Central memory CD8-positive, alpha-beta T cell (primary cell): Measurements from ENCODE around the gene NNAT.

Source experiments
- ATAC-seq: fragments of 150-1000 bp; cut with Tn5 transposase; replicated peaks from 2 replicates; pipeline ENCODE4 v1.10.0; 2022; ENCODE audit warnings: mild to moderate bottlenecking, moderate FRiP score, moderate number of reproducible peaks; ENCODE audit not compliant: poor library complexity, severe bottlenecking; ENCODE audit errors: extremely low read depth
- DNase-seq, 2 donors: peaks; one replicate each; pipeline ENCODE4 v3.0.0; 2021; ENCODE audit warnings: low spot score in 2 of 2
- H3K27ac Mint-ChIP-seq: one replicate; pipeline ENCODE4 v1.8.0; 2022; ENCODE audit warnings: low read depth, mild to moderate bottlenecking, moderate library complexity, mixed read lengths
- H3K27me3 Mint-ChIP-seq: one replicate; pipeline ENCODE4 v1.8.0; 2022; ENCODE audit warnings: mixed read lengths
- H3K36me3 Mint-ChIP-seq: one replicate; pipeline ENCODE4 v1.8.0; 2022; ENCODE audit warnings: mild to moderate bottlenecking, moderate library complexity, mixed read lengths; ENCODE audit not compliant: insufficient read depth
- H3K4me1 Mint-ChIP-seq: one replicate; pipeline ENCODE4 v1.8.0; 2022; ENCODE audit warnings: mixed read lengths
- H3K4me3 Mint-ChIP-seq: one replicate; pipeline ENCODE4 v1.8.0; 2022; ENCODE audit warnings: mild to moderate bottlenecking, moderate library complexity, mixed read lengths
- H3K9me3 Mint-ChIP-seq: one replicate; pipeline ENCODE4 v1.8.0; 2022; ENCODE audit warnings: mixed read lengths

Gene NNAT

GRCh38 chr20:37520419-37520955 is 563 bp upstream of the NNAT start:
- Mint-ChIP-seq H3K4me3 (no peak overlapping the region), H3K9me3 (no peaks in the 10 kb centered on the region), H3K36me3 (peaks cover 26% of the 10 kb centered on the region), H3K4me1 (peaks cover 68% of the 10 kb centered on the region), H3K27me3 (no peaks in the 10 kb centered on the region), H3K27ac (no peak overlapping the region)
- ATAC-seq, result no peak
- no peak for DNase-seq

- Mint-ChIP-seq H3K4me3 (no peak overlapping the region), H3K27me3 (no peaks in the 10 kb centered on the region), H3K9me3 (no peaks in the 10 kb centered on the region), H3K36me3 (peaks cover 23% of the 10 kb centered on the region), H3K27ac (no peak overlapping the region), H3K4me1 (peaks cover 66% of the 10 kb centered on the region)
- ATAC-seq (no peak), DNase-seq (no peak)
Measured at GRCh38 chr20:37522260-37523011, 1.4 kb downstream of the NNAT start.

- Mint-ChIP-seq H3K27me3 (no peaks in the 10 kb centered on the region), H3K9me3 (no peaks in the 10 kb centered on the region), H3K4me3 (no peak overlapping the region), H3K27ac (no peak overlapping the region), H3K4me1 (peaks cover 64% of the 10 kb centered on the region), H3K36me3 (peaks cover 23% of the 10 kb centered on the region)
- DNase-seq, result no peak
- ATAC-seq, result no peak
Measured at GRCh38 chr20:37523012-37523391, 2.0 kb downstream of the NNAT start.

GRCh38 chr20:37523911-37524700 is 3.1 kb downstream of the NNAT start:
- H3K36me3 Mint-ChIP-seq, result peaks cover 17% of the 10 kb centered on the region

GRCh38 chr20:37524859-37525708 is 4.0 kb downstream of the NNAT start:
- no peaks in the 10 kb centered on the region for H3K9me3 Mint-ChIP-seq
- peaks cover 15% of the 10 kb centered on the region for H3K36me3 Mint-ChIP-seq
- H3K27me3 Mint-ChIP-seq, result no peaks in the 10 kb centered on the region
- H3K27ac Mint-ChIP-seq, result peak overlapping the region; percentile 50
- peak overlapping the region; percentile 93 for H3K4me3 Mint-ChIP-seq
- no peak for ATAC-seq
- peaks cover 57% of the 10 kb centered on the region for H3K4me1 Mint-ChIP-seq
- no peak for DNase-seq

More at GRCh38 chr20:37523911-37524700, 3.1 kb downstream of the NNAT start:
- H3K27ac Mint-ChIP-seq, result peak overlapping the region; percentile 17
- DNase-seq (no peak), ATAC-seq (no peak)
- H3K4me3 Mint-ChIP-seq, result no peak overlapping the region
- H3K27me3 Mint-ChIP-seq, result no peaks in the 10 kb centered on the region
- H3K9me3 Mint-ChIP-seq, result no peaks in the 10 kb centered on the region
- peaks cover 62% of the 10 kb centered on the region for H3K4me1 Mint-ChIP-seq

GRCh38 chr20:37525810-37526209 is 4.8 kb downstream of the NNAT start:
- ATAC-seq (no peak), DNase-seq (no peak)
- peak overlapping the region; percentile 50 for H3K27ac Mint-ChIP-seq
- peaks cover 15% of the 10 kb centered on the region for H3K36me3 Mint-ChIP-seq
- H3K9me3 Mint-ChIP-seq, result no peaks in the 10 kb centered on the region
- peak overlapping the region; percentile 93 for H3K4me3 Mint-ChIP-seq
- peaks cover 51% of the 10 kb centered on the region for H3K4me1 Mint-ChIP-seq
- no peaks in the 10 kb centered on the region for H3K27me3 Mint-ChIP-seq

GRCh38 chr20:37526238-37526838 is 5.3 kb downstream of the NNAT start:
- ATAC-seq, result no peak
- Mint-ChIP-seq H3K4me3 (peak overlapping the region; percentile 93), H3K27me3 (no peaks in the 10 kb centered on the region), H3K9me3 (no peaks in the 10 kb centered on the region), H3K4me1 (peaks cover 51% of the 10 kb centered on the region), H3K36me3 (peaks cover 15% of the 10 kb centered on the region), H3K27ac (peak overlapping the region; percentile 100)
- no peak for DNase-seq

- Mint-ChIP-seq H3K4me3 (peak overlapping the region; percentile 93), H3K36me3 (peaks cover 15% of the 10 kb centered on the region), H3K4me1 (peaks cover 51% of the 10 kb centered on the region), H3K9me3 (no peaks in the 10 kb centered on the region), H3K27ac (peak overlapping the region; percentile 100), H3K27me3 (no peaks in the 10 kb centered on the region)
- no peak for DNase-seq
- ATAC-seq, result no peak
Measured at GRCh38 chr20:37526839-37527637, 6.0 kb downstream of the NNAT start.

- Mint-ChIP-seq H3K27me3 (no peaks in the 10 kb centered on the region), H3K36me3 (peaks cover 13% of the 10 kb centered on the region), H3K9me3 (no peaks in the 10 kb centered on the region), H3K4me1 (peaks cover 51% of the 10 kb centered on the region), H3K4me3 (peak within 1 kb of the TSS; percentile 93), H3K27ac (peak within 1 kb of the TSS; percentile 100)
- DNase-seq (peak; percentile 93 to 94), ATAC-seq (peak; percentile 90)
Measured at GRCh38 chr20:37527638-37528445, 6.8 kb downstream of the NNAT start, which contains the start of gene BLCAP. Gene BLCAP, minus strand, starts transcription at chr20:37527876. Its CDS starts 8,702 bp downstream, at chr20:37519174.

- DNase-seq, result no peak
- Mint-ChIP-seq H3K4me3 (peak overlapping the region; percentile 93), H3K27me3 (no peaks in the 10 kb centered on the region), H3K36me3 (peaks cover 10% of the 10 kb centered on the region), H3K9me3 (no peaks in the 10 kb centered on the region), H3K4me1 (peaks cover 45% of the 10 kb centered on the region), H3K27ac (peak overlapping the region; percentile 100)
- ATAC-seq, result no peak
Measured at GRCh38 chr20:37528446-37529213, 7.6 kb downstream of the NNAT start.
